ENCODE data around the gene ZPR1. TPM values are rescaled to one million over a fixed set of nuclear protein-coding genes. Genes with fewer than 3 reads are reported as not detected.

The ZPR1 gene
- total RNA-seq, 2 experiments from 2014 or later, result 89.9 TPM

DNA sequence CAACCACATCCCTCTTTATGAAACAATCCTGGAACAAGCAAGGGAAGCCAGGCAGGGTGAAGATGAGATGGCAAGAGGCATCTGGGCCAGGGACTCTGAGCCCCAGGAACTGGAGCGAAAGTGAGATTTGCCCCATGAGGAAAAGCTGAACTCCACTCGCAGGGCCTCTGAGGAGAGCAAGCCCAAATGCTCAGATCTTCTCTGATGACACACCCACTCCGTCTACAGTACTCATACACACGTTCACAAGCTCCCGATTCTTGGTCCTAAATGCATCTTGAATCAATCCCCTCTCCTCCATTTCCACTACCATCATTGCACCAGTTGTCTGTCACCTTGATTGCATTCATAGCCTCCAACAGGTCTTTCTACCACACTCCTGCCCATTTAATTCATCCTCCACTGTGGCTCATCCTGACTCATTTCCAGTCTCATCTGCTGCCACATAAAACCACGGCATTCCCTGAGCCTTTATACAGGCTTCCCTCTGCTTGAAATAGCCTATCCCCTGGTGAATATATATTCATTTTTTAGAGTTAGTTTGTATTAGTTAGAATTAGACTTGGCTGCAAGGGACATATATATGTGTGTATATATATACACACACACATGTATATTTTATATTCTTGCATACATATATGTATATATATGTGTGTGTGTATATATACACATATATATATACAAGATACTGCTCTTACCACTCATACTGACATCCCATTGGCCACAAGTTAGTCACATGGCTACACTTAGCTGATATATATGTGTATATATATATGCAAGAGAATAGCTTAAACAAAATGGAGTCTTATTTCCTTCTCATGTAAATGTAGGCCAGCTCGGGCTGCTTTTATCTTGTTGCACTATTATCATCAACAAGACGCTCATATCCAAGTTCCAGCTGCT, 5.3 kb upstream of the ZPR1 start:
- intact Hi-C loops (cut with micrococcal nuclease), result loop anchor here (5.0 kb wide), 1 partner anchor 44 kb away; the partner anchor contains the start of gene APOA1
- no peak overlapping the region for H3K27ac Mint-ChIP-seq
- ATAC-seq (no peak), DNase-seq (no peak)
- H3K36me3 Mint-ChIP-seq (ENCODE audit: low read depth), result no peaks in the 10 kb centered on the region
- no peak overlapping the region for H3K4me3 Mint-ChIP-seq
- ChIA-PET CTCF (interaction anchor here (0.8 to 10.0 kb wide), 9 partner anchors 30 to 387 kb away, joined by 3 to 167 read pairs (median 4); partner anchors contain the start of genes APOA1 and SIK3), POLR2A (interaction anchor here (1.1 to 1.2 kb wide), 3 partner anchors 9 to 43 kb away, joined by 3 read pairs; no protein-coding TSS in a partner anchor)
- H3K4me1 Mint-ChIP-seq (ENCODE audit: low read depth), result peaks cover 7% of the 10 kb centered on the region
- TF ChIP-seq, protein P1, sequence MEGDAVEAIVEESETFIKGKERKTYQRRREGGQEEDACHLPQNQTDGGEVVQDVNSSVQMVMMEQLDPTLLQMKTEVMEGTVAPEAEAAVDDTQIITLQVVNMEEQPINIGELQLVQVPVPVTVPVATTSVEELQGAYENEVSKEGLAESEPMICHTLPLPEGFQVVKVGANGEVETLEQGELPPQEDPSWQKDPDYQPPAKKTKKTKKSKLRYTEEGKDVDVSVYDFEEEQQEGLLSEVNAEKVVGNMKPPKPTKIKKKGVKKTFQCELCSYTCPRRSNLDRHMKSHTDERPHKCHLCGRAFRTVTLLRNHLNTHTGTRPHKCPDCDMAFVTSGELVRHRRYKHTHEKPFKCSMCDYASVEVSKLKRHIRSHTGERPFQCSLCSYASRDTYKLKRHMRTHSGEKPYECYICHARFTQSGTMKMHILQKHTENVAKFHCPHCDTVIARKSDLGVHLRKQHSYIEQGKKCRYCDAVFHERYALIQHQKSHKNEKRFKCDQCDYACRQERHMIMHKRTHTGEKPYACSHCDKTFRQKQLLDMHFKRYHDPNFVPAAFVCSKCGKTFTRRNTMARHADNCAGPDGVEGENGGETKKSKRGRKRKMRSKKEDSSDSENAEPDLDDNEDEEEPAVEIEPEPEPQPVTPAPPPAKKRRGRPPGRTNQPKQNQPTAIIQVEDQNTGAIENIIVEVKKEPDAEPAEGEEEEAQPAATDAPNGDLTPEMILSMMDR (IDR thresholded peaks at IDR 0.05), result no peak
- H3K9me3 Mint-ChIP-seq, result no peaks in the 10 kb centered on the region
- no peaks in the 10 kb centered on the region for H3K27me3 Mint-ChIP-seq

DNA sequence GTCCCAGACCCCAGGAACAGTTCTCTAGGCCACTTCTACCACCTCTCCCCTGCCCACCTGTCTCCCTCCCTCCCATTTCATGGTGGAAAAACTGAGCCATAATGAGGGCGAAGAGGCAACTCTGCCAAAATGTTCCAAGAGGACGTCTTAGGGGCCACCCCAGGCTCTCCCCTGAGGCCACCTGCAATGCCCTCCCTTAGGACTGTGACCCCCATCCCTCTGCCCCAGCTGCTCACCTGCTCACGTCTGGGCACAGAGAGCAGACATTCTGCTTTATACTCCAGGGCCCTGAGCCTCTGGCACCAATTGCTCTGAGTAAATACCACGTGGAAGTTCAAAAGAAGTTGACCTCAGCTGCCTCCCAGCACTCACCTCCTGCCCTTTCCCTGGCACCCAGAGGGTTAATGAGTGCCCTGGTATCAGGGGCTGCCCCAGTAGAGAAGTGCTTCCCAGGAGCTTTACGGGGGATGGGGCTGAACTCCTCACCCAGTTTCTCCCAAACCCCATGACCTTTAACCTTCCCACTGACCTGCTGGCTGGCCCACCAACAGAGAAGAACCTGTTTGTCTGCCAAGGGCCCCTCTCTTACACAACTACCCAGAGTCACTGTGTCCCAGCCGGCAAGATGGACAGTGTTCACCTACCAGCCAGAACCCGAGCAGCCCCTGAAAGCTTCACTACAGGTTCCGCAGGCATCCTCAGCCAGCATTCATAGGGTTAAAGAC, 4.5 kb upstream of the ZPR1 start:
- intact Hi-C loops (cut with micrococcal nuclease), result loop anchor here (5.0 kb wide), 1 partner anchor 45 kb away; the partner anchor contains the start of gene APOA1
- ATAC-seq, result no peak
- DNase-seq, result no peak
- ChIA-PET POLR2A (interaction anchor here (1.2 kb wide), 2 partner anchors 9 to 16 kb away, joined by 3 read pairs; no protein-coding TSS in a partner anchor), CTCF (interaction anchor here (1.1 to 10.0 kb wide), 17 partner anchors 8 to 381 kb away, joined by 3 to 167 read pairs (median 13); partner anchors contain the start of genes APOA1, PAFAH1B2 and SIK3)
- no peak overlapping the region for H3K4me3 Mint-ChIP-seq
- H3K27me3 Mint-ChIP-seq, result no peaks in the 10 kb centered on the region
- peaks cover 7% of the 10 kb centered on the region for H3K4me1 Mint-ChIP-seq (ENCODE audit: low read depth)
- no peaks in the 10 kb centered on the region for H3K9me3 Mint-ChIP-seq
- TF ChIP-seq, protein P1 (IDR thresholded peaks at IDR 0.05), result no peak
- H3K27ac Mint-ChIP-seq, result no peak overlapping the region
- no peaks in the 10 kb centered on the region for H3K36me3 Mint-ChIP-seq (ENCODE audit: low read depth)

DNA sequence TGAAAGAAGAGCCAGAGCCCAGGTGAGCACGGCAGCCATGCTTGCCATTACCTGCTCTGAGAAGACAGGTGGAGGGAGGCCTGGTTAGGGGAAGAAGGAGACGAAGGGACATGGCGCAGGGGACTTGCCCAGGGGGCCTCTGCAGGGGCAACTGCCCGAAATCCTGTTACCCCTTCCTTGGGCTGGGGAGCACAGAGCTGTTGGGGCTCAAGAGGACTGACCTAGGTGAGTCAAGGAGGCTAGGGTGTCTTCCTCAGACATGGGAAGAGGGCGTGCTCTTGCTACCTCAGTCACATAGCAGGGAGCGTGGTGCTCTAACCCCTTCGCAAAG, 4.0 kb upstream of the ZPR1 start, which contains the start of gene APOA5:
Gene APOA5, minus strand, starts transcription at position 67 of the 331 bp plus-strand sequence. Its CDS starts 19 bp downstream, at position 48.
- Mint-ChIP-seq H3K4me3 (no peak within 1 kb of the TSS), H3K4me1 (ENCODE audit: low read depth) (peaks cover 12% of the 10 kb centered on the region), H3K27ac (no peak within 1 kb of the TSS), H3K36me3 (ENCODE audit: low read depth) (peaks cover 5% of the 10 kb centered on the region), H3K27me3 (no peaks in the 10 kb centered on the region), H3K9me3 (no peaks in the 10 kb centered on the region)
- intact Hi-C loops (cut with micrococcal nuclease), result loop anchor here (1.0 to 5.0 kb wide), 2 partner anchors 46 to 315 kb away; partner anchors contain the start of gene APOA1
- ATAC-seq (no peak), DNase-seq (no peak)
- ChIA-PET CTCF (interaction anchor here (0.6 to 10.0 kb wide), 40 partner anchors 8 to 421 kb away, joined by 3 to 167 read pairs (median 6); partner anchors contain the start of genes APOA1, BUD13, PAFAH1B2 and SIDT2), POLR2A (interaction anchor here (0.9 to 1.8 kb wide), 4 partner anchors 8 to 61 kb away, joined by 3 to 8 read pairs (median 3); partner anchors contain the start of gene BUD13)
- TF ChIP-seq, protein P1 (IDR thresholded peaks at IDR 0.05), result no peak

DNA sequence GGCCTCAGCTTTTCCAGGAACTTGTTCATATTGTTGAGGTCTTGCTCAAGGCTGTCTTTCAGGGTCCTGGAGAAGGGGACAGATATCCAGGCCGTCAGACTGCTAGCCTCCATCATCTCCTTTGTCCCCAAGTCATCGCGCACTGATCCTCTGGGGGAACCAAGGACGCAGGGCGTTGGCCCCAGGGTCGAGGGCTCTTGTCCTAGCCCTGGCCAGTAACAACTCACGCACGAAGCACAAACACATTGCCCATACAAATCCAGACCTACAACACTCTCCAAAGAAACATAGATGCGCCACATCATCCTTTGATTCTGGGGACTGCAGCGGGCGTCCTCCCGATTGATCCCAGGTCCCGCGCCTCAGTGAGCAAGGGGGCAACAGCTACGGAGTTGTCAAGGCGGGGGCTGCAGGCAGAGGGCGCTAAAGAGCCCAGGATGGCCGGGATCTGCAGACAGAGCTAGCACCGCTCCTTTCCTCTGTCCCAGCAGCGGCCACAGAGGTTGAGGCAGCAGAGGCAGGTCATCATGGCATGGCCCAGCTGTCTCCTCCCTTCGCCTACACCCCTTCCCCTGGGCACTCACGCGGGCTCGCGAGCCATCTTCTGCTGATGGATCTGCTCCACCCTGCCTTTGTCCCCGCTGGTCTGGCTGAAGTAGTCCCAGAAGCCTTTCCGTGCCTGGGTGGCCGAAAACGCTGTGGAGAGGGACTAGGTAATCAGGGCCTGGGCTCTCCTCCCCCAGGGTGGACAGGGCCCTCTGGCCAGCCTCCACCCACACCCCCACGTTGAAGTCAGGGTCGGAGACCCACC, 3.4 kb upstream of the ZPR1 start:
- ATAC-seq, result peak; percentile 80
- Mint-ChIP-seq H3K36me3 (ENCODE audit: low read depth) (peaks cover 11% of the 10 kb centered on the region), H3K9me3 (no peaks in the 10 kb centered on the region), H3K4me1 (ENCODE audit: low read depth) (peaks cover 18% of the 10 kb centered on the region), H3K27ac (no peak overlapping the region), H3K4me3 (no peak overlapping the region), H3K27me3 (no peaks in the 10 kb centered on the region)
- CTCF ChIA-PET, result interaction anchor here (0.6 to 10.0 kb wide), 49 partner anchors 8 to 435 kb away, joined by 3 to 167 read pairs (median 5); partner anchors contain the start of genes APOA1, BUD13, PAFAH1B2 and SIDT2
- intact Hi-C loops (cut with micrococcal nuclease), result loop anchor here (1.0 to 5.0 kb wide), 2 partner anchors 46 to 315 kb away; partner anchors contain the start of gene APOA1
- peak; percentile 86 for DNase-seq
- TF ChIP-seq, protein P1 (IDR thresholded peaks at IDR 0.05), result peak; percentile 89
- POLR2A ChIA-PET, result interaction anchor here (0.9 to 2.5 kb wide), 3 partner anchors 14 to 61 kb away, joined by 3 to 10 read pairs (median 8); partner anchors contain the start of gene BUD13
